Ascending aorta (tissue), 2 donors: Measurements from ENCODE around the gene PDCD5. TPM values are rescaled to one million over a fixed set of nuclear protein-coding genes. Genes with fewer than 3 reads are reported as not detected.

ENCODE experiments used
- DNase-seq, 2 donors: peaks; one replicate each; pipeline ENCODE4 v3.0.0-alpha.2; 2019; ENCODE audit warnings: low spot score in 2 of 2
- H3K27ac ChIP-seq, 2 donors: fragments of 200-600 bp; sonication (generic); one replicate each; pipeline ENCODE4 v1.5.1; 2016 to 2017; ENCODE audit warnings: mild to moderate bottlenecking in 1 of 2
- H3K27me3 ChIP-seq: fragments of 200-600 bp; sonication (generic); one replicate; pipeline ENCODE4 v1.5.1; 2017
- H3K36me3 ChIP-seq, 2 donors: fragments of 200-600 bp; sonication (generic); one replicate each; pipeline ENCODE4 v1.5.1; 2016
- H3K4me1 ChIP-seq, 2 donors: fragments of 200-600 bp; sonication (generic); one replicate each; pipeline ENCODE4 v1.5.1; 2016 to 2017; ENCODE audit warnings: mild to moderate bottlenecking in 1 of 2
- H3K4me3 ChIP-seq, 2 donors: fragments of 200-600 bp; sonication (generic); one replicate each; pipeline ENCODE4 v1.5.1; 2016 to 2017; ENCODE audit warnings: mild to moderate bottlenecking in 1 of 2
- H3K9me3 ChIP-seq, 2 donors: fragments of 200-600 bp; sonication (generic); one replicate each; pipeline ENCODE4 v1.5.1; 2016
- CTCF ChIP-seq, 3 experiments: fragments of 200-600 bp in 2 of 3; fragments of 450-650 bp in 1 of 3; sonication (generic) in 2 of 3; IDR thresholded peaks; one replicate each; pipeline ENCODE4 v1.5.1; 2016 to 2019; ENCODE audit warnings: antibody characterized with exemption in 3 of 3, mild to moderate bottlenecking in 1 of 3, moderate library complexity in 1 of 3
- intact Hi-C: fragments of 100-400 bp; cut with DNase I; formaldehyde crosslinking; loops from one replicate; pipeline ENCODE4 v1.15.1; 2023
- total RNA-seq: library from RNA; depleted of rRNA; stranded (reverse); fragments of >200 nt; gene quantifications from one replicate; pipeline ENCODE4 v1.1.0, GENCODE V29; 2016

The PDCD5 gene
- total RNA-seq, 1 donor from 2014 or later: 36.6 TPM

DNA sequence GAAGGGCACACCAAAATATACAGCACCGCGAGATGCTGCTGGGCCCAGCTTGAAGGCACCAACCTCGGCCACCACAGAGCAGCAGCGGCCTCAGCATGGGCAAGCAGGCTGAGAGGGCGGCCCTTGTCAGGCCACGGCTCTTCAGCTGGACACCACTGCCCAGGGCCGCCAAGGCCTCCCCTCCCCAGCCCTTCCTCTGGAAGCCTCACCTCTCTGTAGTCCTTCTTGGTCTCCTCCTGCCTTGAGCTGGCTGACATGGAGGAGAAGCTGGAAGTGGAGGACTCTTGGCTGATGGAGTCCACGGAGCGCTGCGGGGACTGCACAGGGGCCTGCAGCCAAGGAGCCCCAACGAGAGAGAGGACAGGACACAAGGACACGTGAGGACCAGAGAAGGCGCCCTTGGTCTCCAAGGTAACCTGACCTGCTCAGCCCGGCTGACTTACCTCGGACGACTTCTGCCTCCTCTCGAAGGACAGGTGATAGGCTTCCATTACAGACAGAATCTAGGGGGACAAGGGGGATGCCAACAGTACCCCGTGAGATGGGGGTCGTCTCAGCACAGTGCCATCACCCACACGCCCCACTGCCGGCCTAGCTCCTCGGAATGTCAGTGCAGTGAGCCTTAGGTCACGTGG, 38.2 kb downstream of the PDCD5 start:
- Histone ChIP-seq H3K36me3 (peaks cover 90 to 91% of the 10 kb centered on the region in 2 donors), H3K4me1 (no peaks in the 10 kb centered on the region), H3K27ac (no peak overlapping the region), H3K9me3 (no peaks in the 10 kb centered on the region), H3K4me3 (no peak overlapping the region), H3K27me3 (no peaks in the 10 kb centered on the region)
- DNase-seq: no peak
- intact Hi-C loops: no loop called here
- TF ChIP-seq CTCF (IDR thresholded peaks at IDR 0.05): no peak

GRCh38 chr19:32622002-32622401, 41.0 kb downstream of the PDCD5 start:
- intact Hi-C loops: no loop called here
- DNase-seq: no peak
- peaks cover 82 to 89% of the 10 kb centered on the region in 2 donors for H3K36me3 ChIP-seq

DNA sequence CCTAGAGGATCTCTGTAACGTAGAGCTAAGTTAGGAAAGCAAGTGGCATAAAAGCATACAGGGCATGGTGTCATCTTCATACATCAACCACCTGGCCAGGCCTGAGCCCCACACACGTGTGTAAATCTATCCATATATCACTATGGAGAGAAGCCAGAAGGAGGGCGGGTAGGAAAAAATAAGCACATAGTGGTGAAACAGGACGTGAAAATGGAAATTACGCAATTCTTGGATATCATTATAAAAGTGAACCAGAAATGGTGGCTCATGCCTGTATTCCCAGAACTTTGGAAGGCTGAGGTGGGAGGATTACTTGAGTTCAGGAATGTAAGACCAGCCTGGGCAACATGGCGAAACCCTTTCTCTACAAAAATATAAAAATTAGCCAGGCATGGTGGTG, 43.4 kb downstream of the PDCD5 start:
- no peaks in the 10 kb centered on the region for H3K9me3 ChIP-seq
- H3K4me1 ChIP-seq: no peaks in the 10 kb centered on the region
- no peak overlapping the region for H3K4me3 ChIP-seq
- no peak for DNase-seq
- no peaks in the 10 kb centered on the region for H3K27me3 ChIP-seq
- H3K27ac ChIP-seq: no peak overlapping the region
- H3K36me3 ChIP-seq: peaks cover 75 to 96% of the 10 kb centered on the region in 2 donors
- no peak for TF ChIP-seq CTCF (IDR thresholded peaks at IDR 0.05)
- intact Hi-C loops: no loop called here

More at GRCh38 chr19:32622002-32622401, 41.0 kb downstream of the PDCD5 start:
- no peaks in the 10 kb centered on the region for H3K4me1 ChIP-seq
- no peak overlapping the region for H3K27ac ChIP-seq
- H3K27me3 ChIP-seq: no peaks in the 10 kb centered on the region
- H3K9me3 ChIP-seq: no peaks in the 10 kb centered on the region
- TF ChIP-seq CTCF (IDR thresholded peaks at IDR 0.05): no peak
- no peak overlapping the region for H3K4me3 ChIP-seq

- peaks cover 67 to 95% of the 10 kb centered on the region in 2 donors for H3K36me3 ChIP-seq
- H3K4me1 ChIP-seq: no peaks in the 10 kb centered on the region
- H3K9me3 ChIP-seq: no peaks in the 10 kb centered on the region
- no peak overlapping the region for H3K4me3 ChIP-seq
- intact Hi-C loops: no loop called here
- H3K27ac ChIP-seq: no peak overlapping the region
- no peak for DNase-seq
- TF ChIP-seq CTCF (IDR thresholded peaks at IDR 0.05): no peak
- no peaks in the 10 kb centered on the region for H3K27me3 ChIP-seq
These were observed 46.0 kb downstream of the PDCD5 start for GRCh38 chr19:32626969-32627368.

- peaks cover 59 to 89% of the 10 kb centered on the region in 2 donors for H3K36me3 ChIP-seq
- H3K27ac ChIP-seq: no peak overlapping the region
- no peak for DNase-seq
- H3K4me1 ChIP-seq: no peaks in the 10 kb centered on the region
- H3K4me3 ChIP-seq: no peak overlapping the region
- no peaks in the 10 kb centered on the region for H3K27me3 ChIP-seq
- H3K9me3 ChIP-seq: no peaks in the 10 kb centered on the region
- intact Hi-C loops: no loop called here
- TF ChIP-seq CTCF (IDR thresholded peaks at IDR 0.05): no peak
These were observed 46.8 kb downstream of the PDCD5 start for GRCh38 chr19:32627714-32628270.
